Measurements from ENCODE around the gene ULK3. TPM values are rescaled to one million over a fixed set of nuclear protein-coding genes. Genes with fewer than 3 reads are reported as not detected.
A peak's percentile ranks its signal among the peaks of the same experiment; 100 is the strongest.

The ULK3 gene
- total RNA-seq, 3 donors from 2014 or later (not counting 1 experiment from before 2014, with no cell fraction given), result 54.8 to 75.1 (median 64.7) TPM

- no peak for ATAC-seq
- H3K27me3 Mint-ChIP-seq (ENCODE audit: low read depth in 2 of 2), result no peaks in the 10 kb centered on the region
- H3K4me3 Mint-ChIP-seq, result no peak overlapping the region
- 94% methylated on average over 10 of the region's 10 CpGs for WGBS (ENCODE audit: insufficient coverage)
- peaks cover 16% of the 10 kb centered on the region for H3K4me1 ChIP-seq (ENCODE audit: control insufficient read depth, insufficient read depth, low read length)
- intact Hi-C loops (cut with micrococcal nuclease), result no loop called here
- H3K27ac Mint-ChIP-seq, result no peak overlapping the region
- peaks cover 6% of the 10 kb centered on the region for H3K36me3 ChIP-seq (ENCODE audit: control insufficient read depth, insufficient read depth, low read length)
- H3K27ac ChIP-seq (ENCODE audit: low read length), result no peak overlapping the region
- TF ChIP-seq CTCF (IDR thresholded peaks at IDR 0.05), result no peak
- no peaks in the 10 kb centered on the region for H3K9me3 ChIP-seq (ENCODE audit: control insufficient read depth, insufficient read depth, low read length)
- DNase-seq, result no peak
- H3K27me3 ChIP-seq (ENCODE audit: control insufficient read depth, insufficient read depth, low read length), result no peaks in the 10 kb centered on the region
- no peak overlapping the region for H3K4me3 ChIP-seq (ENCODE audit: low read length)
- no peaks in the 10 kb centered on the region for H3K36me3 Mint-ChIP-seq
- peaks cover 4 to 32% of the 10 kb centered on the region in 2 donors for H3K4me1 Mint-ChIP-seq
- H3K9me3 Mint-ChIP-seq, result no peaks in the 10 kb centered on the region
Measured at GRCh38 chr15:74838137-74838516, 4.8 kb downstream of the ULK3 start.

- no peaks in the 10 kb centered on the region for H3K9me3 Mint-ChIP-seq
- no peak overlapping the region for H3K27ac Mint-ChIP-seq
- H3K36me3 Mint-ChIP-seq, result no peaks in the 10 kb centered on the region
- Histone ChIP-seq H3K4me3 (ENCODE audit: low read length) (no peak overlapping the region), H3K36me3 (ENCODE audit: control insufficient read depth, insufficient read depth, low read length) (peaks cover 6% of the 10 kb centered on the region), H3K27ac (ENCODE audit: low read length) (no peak overlapping the region), H3K27me3 (ENCODE audit: control insufficient read depth, insufficient read depth, low read length) (no peaks in the 10 kb centered on the region), H3K9me3 (ENCODE audit: control insufficient read depth, insufficient read depth, low read length) (no peaks in the 10 kb centered on the region), H3K4me1 (ENCODE audit: control insufficient read depth, insufficient read depth, low read length) (peaks cover 14% of the 10 kb centered on the region)
- H3K27me3 Mint-ChIP-seq (ENCODE audit: low read depth in 2 of 2), result no peaks in the 10 kb centered on the region
- TF ChIP-seq CTCF (IDR thresholded peaks at IDR 0.05), result no peak
- intact Hi-C loops (cut with micrococcal nuclease), result no loop called here
- WGBS (ENCODE audit: insufficient coverage), result 89% methylated on average over 14 of the region's 15 CpGs
- H3K4me3 Mint-ChIP-seq, result no peak overlapping the region
- DNase-seq, result no peak
- ATAC-seq, result no peak
- peaks cover 4 to 27% of the 10 kb centered on the region in 2 donors for H3K4me1 Mint-ChIP-seq
Measured at GRCh38 chr15:74837482-74838136, 5.3 kb downstream of the ULK3 start.

GRCh38 chr15:74836846-74837245 is 6.1 kb downstream of the ULK3 start:
- Histone ChIP-seq H3K4me1 (ENCODE audit: control insufficient read depth, insufficient read depth, low read length) (peaks cover 7% of the 10 kb centered on the region), H3K4me3 (ENCODE audit: low read length) (no peak overlapping the region), H3K9me3 (ENCODE audit: control insufficient read depth, insufficient read depth, low read length) (no peaks in the 10 kb centered on the region), H3K27me3 (ENCODE audit: control insufficient read depth, insufficient read depth, low read length) (no peaks in the 10 kb centered on the region), H3K36me3 (ENCODE audit: control insufficient read depth, insufficient read depth, low read length) (peaks cover 6% of the 10 kb centered on the region), H3K27ac (ENCODE audit: low read length) (no peak overlapping the region)
- DNase-seq, result no peak
- 96% methylated on average over 7 of the region's 7 CpGs for WGBS (ENCODE audit: insufficient coverage)
- no peak for ATAC-seq
- TF ChIP-seq CTCF (IDR thresholded peaks at IDR 0.05), result no peak
- Mint-ChIP-seq H3K4me1 (peaks cover 4 to 22% of the 10 kb centered on the region in 2 donors), H3K27me3 (ENCODE audit: low read depth in 2 of 2) (no peaks in the 10 kb centered on the region), H3K4me3 (no peak overlapping the region), H3K36me3 (no peaks in the 10 kb centered on the region), H3K27ac (no peak overlapping the region), H3K9me3 (no peaks in the 10 kb centered on the region)
- intact Hi-C loops (cut with micrococcal nuclease), result no loop called here

- peak; percentile 59 for TF ChIP-seq CTCF (IDR thresholded peaks at IDR 0.05)
- no peak overlapping the region for H3K4me3 Mint-ChIP-seq
- H3K4me1 Mint-ChIP-seq, result peaks cover 4 to 10% of the 10 kb centered on the region in 2 donors
- no peaks in the 10 kb centered on the region for H3K9me3 Mint-ChIP-seq
- H3K36me3 Mint-ChIP-seq, result no peaks in the 10 kb centered on the region
- peak overlapping the region in 1 of 2 donors; percentile 63 for H3K27ac Mint-ChIP-seq
- Histone ChIP-seq H3K27me3 (ENCODE audit: control insufficient read depth, insufficient read depth, low read length) (no peaks in the 10 kb centered on the region), H3K36me3 (ENCODE audit: control insufficient read depth, insufficient read depth, low read length) (peaks cover 6% of the 10 kb centered on the region), H3K4me1 (ENCODE audit: control insufficient read depth, insufficient read depth, low read length) (no peaks in the 10 kb centered on the region), H3K9me3 (ENCODE audit: control insufficient read depth, insufficient read depth, low read length) (no peaks in the 10 kb centered on the region), H3K27ac (ENCODE audit: low read length) (no peak overlapping the region), H3K4me3 (ENCODE audit: low read length) (no peak overlapping the region)
- H3K27me3 Mint-ChIP-seq (ENCODE audit: low read depth in 2 of 2), result no peaks in the 10 kb centered on the region
- 41% methylated on average over 4 of the region's 5 CpGs for WGBS (ENCODE audit: insufficient coverage)
- ATAC-seq, result peak in 2 of 3 donors; percentile 65 to 72
- intact Hi-C loops (cut with micrococcal nuclease), result no loop called here
- DNase-seq, result peak in 1 of 2 donors; percentile 61
Measured at GRCh38 chr15:74835312-74835823, 7.6 kb downstream of the ULK3 start.
